BLaER1 (cell line): ENCODE results near the gene TRIM40.
"Not testable (repeated sequence)": the region's sequence is repeated elsewhere in the genome, so short reads cannot be mapped to it uniquely, and the experiment has no call there.

Source experiments
- H3K27ac ChIP-seq: shearing (Covaris generic); formaldehyde crosslinking; 2 replicates; pipeline ENCODE4 v1.8.1; 2022
- H3K27me3 ChIP-seq: shearing (Covaris generic); formaldehyde crosslinking; 2 replicates; pipeline ENCODE4 v1.8.1; 2022
- H3K36me3 ChIP-seq: shearing (Covaris generic); formaldehyde crosslinking; 2 replicates; pipeline ENCODE4 v1.8.1; 2022
- H3K4me1 ChIP-seq: shearing (Covaris generic); formaldehyde crosslinking; 2 replicates; pipeline ENCODE4 v1.8.1; 2022
- H3K4me2 ChIP-seq: shearing (Covaris generic); formaldehyde crosslinking; 2 replicates; pipeline ENCODE4 v1.8.1; 2022
- H3K4me3 ChIP-seq: shearing (Covaris generic); formaldehyde crosslinking; 2 replicates; pipeline ENCODE4 v1.8.1; 2022
- H3K9ac ChIP-seq: shearing (Covaris generic); formaldehyde crosslinking; 2 replicates; pipeline ENCODE4 v1.8.1; 2022
- H3K9me3 ChIP-seq: shearing (Covaris generic); formaldehyde crosslinking; 2 replicates; pipeline ENCODE4 v1.8.1; 2022
- H4K20me1 ChIP-seq: shearing (Covaris generic); formaldehyde crosslinking; 2 replicates; pipeline ENCODE4 v1.8.1; 2022
- Cebpa-rat ChIP-seq: shearing (Covaris generic); IDR thresholded peaks from 2 replicates; pipeline ENCODE4 v1.8.1; 2022

Gene TRIM40

GRCh38 chr6:30113003-30113759, 22.8 kb upstream of the TRIM40 start, which contains the start of gene TRIM31:
TSS of gene TRIM31 (minus strand) at chr6:30113090. CDS start at chr6:30112805, 285 bp downstream.
- H3K9ac ChIP-seq: no peak within 1 kb of the TSS
- H3K4me2 ChIP-seq: peak within 1 kb of the TSS; percentile 3; the same call in 1 of the 2 replicates
- no peak for TF ChIP-seq Cebpa-rat
- no peaks in the 10 kb centered on the region for H3K36me3 ChIP-seq
- H4K20me1 ChIP-seq: no peaks in the 10 kb centered on the region
- H3K27me3 ChIP-seq: peaks cover 5% of the 10 kb centered on the region; the same call in 1 of the 2 replicates
- H3K9me3 ChIP-seq: no peaks in the 10 kb centered on the region
- no peak within 1 kb of the TSS for H3K4me3 ChIP-seq
- H3K27ac ChIP-seq: no peak within 1 kb of the TSS
- H3K4me1 ChIP-seq: peaks cover 43% of the 10 kb centered on the region

- Histone ChIP-seq H3K36me3 (no peaks in the 10 kb centered on the region), H3K27ac (no peak overlapping the region), H3K4me2 (peak overlapping the region; percentile 3; the same call in 1 of the 2 replicates), H3K4me3 (no peak overlapping the region), H3K9me3 (no peaks in the 10 kb centered on the region), H3K4me1 (peaks cover 50% of the 10 kb centered on the region), H3K27me3 (peaks cover 5% of the 10 kb centered on the region; the same call in 1 of the 2 replicates), H4K20me1 (no peaks in the 10 kb centered on the region), H3K9ac (no peak overlapping the region)
- TF ChIP-seq Cebpa-rat: no peak
Observed at GRCh38 chr6:30113841-30114240, 22.1 kb upstream of the TRIM40 start.

GRCh38 chr6:30116724-30117123, 19.2 kb upstream of the TRIM40 start:
- no peaks in the 10 kb centered on the region for H4K20me1 ChIP-seq
- no peaks in the 10 kb centered on the region for H3K36me3 ChIP-seq
- no peak overlapping the region for H3K4me3 ChIP-seq
- H3K27me3 ChIP-seq: no peaks in the 10 kb centered on the region; the same call in 1 of the 2 replicates
- H3K27ac ChIP-seq: no peak overlapping the region
- peaks cover 39% of the 10 kb centered on the region for H3K4me1 ChIP-seq
- H3K9ac ChIP-seq: no peak overlapping the region
- H3K4me2 ChIP-seq: peak overlapping the region; percentile 28; the same call in 1 of the 2 replicates
- H3K9me3 ChIP-seq: no peaks in the 10 kb centered on the region
- TF ChIP-seq Cebpa-rat: no peak

- not testable (repeated sequence) for H3K36me3 ChIP-seq, H3K27me3 ChIP-seq, H3K27ac ChIP-seq, H3K9ac ChIP-seq, H3K4me3 ChIP-seq, H3K4me2 ChIP-seq, H4K20me1 ChIP-seq, H3K9me3 ChIP-seq
- H3K4me1 ChIP-seq: peaks cover 37% of the 10 kb centered on the region
Observed at GRCh38 chr6:30118691-30119090, 17.2 kb upstream of the TRIM40 start.

GRCh38 chr6:30121446-30122366, 14.2 kb upstream of the TRIM40 start:
- Histone ChIP-seq H3K27ac (no peak overlapping the region), H3K36me3 (no peaks in the 10 kb centered on the region), H3K9ac (no peak overlapping the region), H3K4me3 (no peak overlapping the region), H3K4me2 (no peak overlapping the region), H3K4me1 (peaks cover 38% of the 10 kb centered on the region), H3K9me3 (no peaks in the 10 kb centered on the region), H4K20me1 (no peaks in the 10 kb centered on the region), H3K27me3 (no peaks in the 10 kb centered on the region)
- TF ChIP-seq Cebpa-rat: no peak

DNA sequence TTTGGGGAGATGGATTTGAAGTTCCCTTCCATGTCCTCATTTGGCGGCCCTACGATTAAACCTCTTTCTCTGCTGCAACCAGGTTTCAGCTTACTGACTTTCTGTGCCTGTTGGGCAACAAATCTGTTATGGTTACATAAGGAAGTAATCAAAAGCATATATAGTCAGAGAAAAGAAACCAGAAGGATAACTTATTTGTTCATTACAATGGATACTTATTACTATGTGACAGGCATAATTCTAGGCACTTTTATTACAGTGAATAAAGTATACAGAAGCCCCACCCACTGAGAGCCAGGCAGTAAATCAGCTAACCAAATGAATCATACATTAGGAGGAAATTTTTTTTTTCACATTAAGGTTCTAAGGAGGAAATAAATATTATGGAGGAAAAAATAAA, 13.4 kb upstream of the TRIM40 start:
- Histone ChIP-seq H3K4me2 (no peak overlapping the region), H3K27me3 (peaks cover 7% of the 10 kb centered on the region), H3K4me1 (peaks cover 38% of the 10 kb centered on the region), H3K27ac (no peak overlapping the region), H3K9me3 (no peaks in the 10 kb centered on the region), H4K20me1 (no peaks in the 10 kb centered on the region), H3K9ac (no peak overlapping the region), H3K4me3 (no peak overlapping the region), H3K36me3 (no peaks in the 10 kb centered on the region)
- no peak for TF ChIP-seq Cebpa-rat

GRCh38 chr6:30127238-30128093, 8.5 kb upstream of the TRIM40 start:
- 0 out of 2 replicates have a peak overlapping the region, but pooled peaks have one; percentile 30 for H3K9ac ChIP-seq
- H3K27me3 ChIP-seq: peaks cover 28% of the 10 kb centered on the region
- H4K20me1 ChIP-seq: no peaks in the 10 kb centered on the region
- no peaks in the 10 kb centered on the region for H3K9me3 ChIP-seq
- H3K4me3 ChIP-seq: peak overlapping the region; percentile 55
- H3K4me1 ChIP-seq: peaks cover 54% of the 10 kb centered on the region
- H3K27ac ChIP-seq: peak overlapping the region; percentile 60
- no peaks in the 10 kb centered on the region for H3K36me3 ChIP-seq
- no peak for TF ChIP-seq Cebpa-rat
- peak overlapping the region; percentile 86 for H3K4me2 ChIP-seq

DNA sequence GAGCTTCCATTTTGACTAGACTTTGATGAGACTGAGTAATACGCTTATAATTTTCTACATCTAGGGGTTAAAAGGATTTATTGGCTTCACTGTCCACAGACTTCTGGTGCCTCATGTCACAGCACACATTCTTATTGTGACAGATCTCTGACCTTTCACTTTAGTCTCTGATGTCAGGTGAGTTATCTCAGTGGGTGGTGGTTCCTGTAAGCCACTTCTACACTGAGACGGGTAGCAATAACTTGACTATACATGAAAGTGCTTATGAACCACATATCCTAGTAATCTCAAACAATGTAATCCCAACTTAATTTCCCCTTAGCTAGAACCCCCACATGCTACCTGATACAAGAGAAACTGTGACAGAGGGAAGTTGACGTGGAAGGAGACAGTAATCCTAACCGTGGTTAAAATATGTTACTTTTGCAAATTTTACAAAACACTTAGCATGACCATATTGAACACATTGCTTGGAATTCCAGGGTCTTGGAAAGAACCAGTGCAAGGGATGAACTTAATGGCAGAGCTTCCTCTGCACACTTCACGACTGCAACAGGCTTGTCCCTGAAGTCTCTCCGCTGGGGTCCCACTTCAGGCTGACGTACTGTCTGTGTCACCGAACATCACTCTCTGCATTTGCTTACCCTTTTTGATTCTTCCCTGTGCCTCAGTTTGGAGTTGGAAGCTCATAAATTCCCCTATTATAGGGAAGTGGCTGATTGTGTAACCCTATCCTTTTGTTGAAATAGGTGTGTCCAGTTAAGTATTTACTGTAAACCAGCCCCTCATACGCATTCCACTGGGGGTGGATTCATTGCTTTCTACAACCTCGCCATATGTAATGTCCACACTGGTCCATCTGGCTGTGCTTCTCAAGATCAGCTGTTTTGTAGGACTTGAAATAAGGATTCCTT, 6.4 kb upstream of the TRIM40 start:
- 0 out of 2 replicates have a peak overlapping the region, but pooled peaks have one; percentile 45 for H3K4me2 ChIP-seq

More for the DNA sequence above, 6.4 kb upstream of the TRIM40 start:
- H3K9me3 ChIP-seq: no peaks in the 10 kb centered on the region
- H3K27ac ChIP-seq: no peak overlapping the region
- H3K4me1 ChIP-seq: peaks cover 54% of the 10 kb centered on the region
- H4K20me1 ChIP-seq: no peaks in the 10 kb centered on the region
- H3K4me3 ChIP-seq: no peak overlapping the region
- no peaks in the 10 kb centered on the region for H3K36me3 ChIP-seq
- no peak for TF ChIP-seq Cebpa-rat
- H3K27me3 ChIP-seq: peaks cover 28% of the 10 kb centered on the region
- no peak overlapping the region for H3K9ac ChIP-seq
